SJCRH30 (cell line): Measurements from ENCODE around the gene ATP6V0E1. TPM values are rescaled to one million over a fixed set of nuclear protein-coding genes. Genes with fewer than 3 reads are reported as not detected.

ENCODE experiments used
- DNase-seq, 2 experiments: peaks; one replicate each; pipeline ENCODE4 v3.0.0-alpha.2; 2015 to 2020
- H3K27ac ChIP-seq: fragments of 250-450 bp; sonication (Bioruptor Pico); 2 replicates; pipeline ENCODE4 v1.5.1; 2020; ENCODE audit warnings: mild to moderate bottlenecking, moderate library complexity
- H3K27me3 ChIP-seq: fragments of 250-450 bp; sonication (Bioruptor Pico); 2 replicates; pipeline ENCODE4 v1.5.1; 2020; ENCODE audit warnings: mild to moderate bottlenecking, moderate library complexity
- H3K36me3 ChIP-seq: fragments of 250-450 bp; sonication (Bioruptor Pico); 2 replicates; pipeline ENCODE4 v1.5.1; 2020; ENCODE audit warnings: mild to moderate bottlenecking, moderate library complexity
- H3K4me1 ChIP-seq: fragments of 250-450 bp; sonication (Bioruptor Pico); 2 replicates; pipeline ENCODE4 v1.5.1; 2020; ENCODE audit warnings: mild to moderate bottlenecking, moderate library complexity
- H3K4me3 ChIP-seq: fragments of 250-450 bp; sonication (Bioruptor Pico); 2 replicates; pipeline ENCODE4 v1.5.1; 2020; ENCODE audit warnings: mild to moderate bottlenecking, moderate library complexity
- H3K9me3 ChIP-seq: fragments of 250-450 bp; sonication (Bioruptor Pico); replicated peaks from 2 replicates; pipeline ENCODE4 v1.5.1; 2020; ENCODE audit warnings: mild to moderate bottlenecking, moderate library complexity
- total RNA-seq: library from RNA; depleted of rRNA; stranded (reverse); fragments of >200 nt; shearing (Covaris generic); gene quantifications from 2 replicates; pipeline ENCODE4 v1.2.3, GENCODE V29; 2014

The ATP6V0E1 gene
- total RNA-seq, 1 experiment from 2014 or later = 83.0 TPM

- Histone ChIP-seq H3K4me1 (peaks cover 52% of the 10 kb centered on the region), H3K27me3 (no peaks in the 10 kb centered on the region), H3K27ac (peak overlapping the region; percentile 17; the same call in 1 of the 2 replicates), H3K4me3 (no peak overlapping the region), H3K9me3 (no peaks in the 10 kb centered on the region), H3K36me3 (no peaks in the 10 kb centered on the region)
- DNase-seq = no peak
Observed at GRCh38 chr5:172950176-172950965, 33.2 kb upstream of the ATP6V0E1 start.

GRCh38 chr5:172951371-172952033 is 32.1 kb upstream of the ATP6V0E1 start:
- Histone ChIP-seq H3K27me3 (no peaks in the 10 kb centered on the region), H3K9me3 (no peaks in the 10 kb centered on the region), H3K36me3 (no peaks in the 10 kb centered on the region), H3K4me1 (peaks cover 59% of the 10 kb centered on the region), H3K27ac (no peak overlapping the region; the same call in 1 of the 2 replicates), H3K4me3 (no peak overlapping the region)
- no peak for DNase-seq

- no peak for DNase-seq
- Histone ChIP-seq H3K4me3 (no peak overlapping the region), H3K27ac (no peak overlapping the region; the same call in 1 of the 2 replicates)
Observed at GRCh38 chr5:172952034-172952511, 31.5 kb upstream of the ATP6V0E1 start.

GRCh38 chr5:172953776-172954675 is 29.5 kb upstream of the ATP6V0E1 start:
- no peak overlapping the region for H3K27ac ChIP-seq
- H3K4me3 ChIP-seq = no peak overlapping the region
- H3K4me1 ChIP-seq = peaks cover 35% of the 10 kb centered on the region
- no peak for DNase-seq
- H3K27me3 ChIP-seq = no peaks in the 10 kb centered on the region
- no peaks in the 10 kb centered on the region for H3K9me3 ChIP-seq
- no peaks in the 10 kb centered on the region for H3K36me3 ChIP-seq

More at GRCh38 chr5:172952034-172952511, 31.5 kb upstream of the ATP6V0E1 start:
- Histone ChIP-seq H3K27me3 (no peaks in the 10 kb centered on the region), H3K9me3 (no peaks in the 10 kb centered on the region), H3K36me3 (no peaks in the 10 kb centered on the region), H3K4me1 (peaks cover 54% of the 10 kb centered on the region)

GRCh38 chr5:172954751-172955159 is 28.8 kb upstream of the ATP6V0E1 start:
- Histone ChIP-seq H3K27ac (no peak overlapping the region), H3K27me3 (no peaks in the 10 kb centered on the region), H3K4me3 (no peak overlapping the region), H3K4me1 (peaks cover 28% of the 10 kb centered on the region), H3K9me3 (no peaks in the 10 kb centered on the region), H3K36me3 (no peaks in the 10 kb centered on the region)
- DNase-seq = no peak

- DNase-seq = no peak
- Histone ChIP-seq H3K4me1 (peaks cover 21% of the 10 kb centered on the region), H3K36me3 (no peaks in the 10 kb centered on the region), H3K27me3 (no peaks in the 10 kb centered on the region), H3K9me3 (no peaks in the 10 kb centered on the region), H3K27ac (peak overlapping the region; percentile 68), H3K4me3 (no peak overlapping the region)
Observed at GRCh38 chr5:172956228-172956627, 27.3 kb upstream of the ATP6V0E1 start.

GRCh38 chr5:172956936-172957335 is 26.6 kb upstream of the ATP6V0E1 start:
- DNase-seq = no peak
- Histone ChIP-seq H3K4me1 (peaks cover 18% of the 10 kb centered on the region), H3K27me3 (no peaks in the 10 kb centered on the region), H3K4me3 (no peak overlapping the region), H3K36me3 (no peaks in the 10 kb centered on the region), H3K27ac (no peak overlapping the region), H3K9me3 (no peaks in the 10 kb centered on the region)

- H3K36me3 ChIP-seq = no peaks in the 10 kb centered on the region
- H3K4me1 ChIP-seq = peaks cover 16% of the 10 kb centered on the region
- DNase-seq = no peak
- no peak overlapping the region for H3K4me3 ChIP-seq
- H3K9me3 ChIP-seq = no peaks in the 10 kb centered on the region
- H3K27me3 ChIP-seq = no peaks in the 10 kb centered on the region
- no peak overlapping the region for H3K27ac ChIP-seq
Observed at GRCh38 chr5:172957458-172957857, 26.1 kb upstream of the ATP6V0E1 start.

GRCh38 chr5:172958331-172959046 is 25.1 kb upstream of the ATP6V0E1 start:
- Histone ChIP-seq H3K4me1 (peaks cover 16% of the 10 kb centered on the region), H3K36me3 (no peaks in the 10 kb centered on the region; the same call in 1 of the 2 replicates), H3K9me3 (no peaks in the 10 kb centered on the region), H3K27me3 (no peaks in the 10 kb centered on the region), H3K4me3 (peak overlapping the region; percentile 83), H3K27ac (peak overlapping the region; percentile 66)
- peak in 1 of 2 experiments; percentile 48 for DNase-seq

- no peaks in the 10 kb centered on the region for H3K9me3 ChIP-seq
- peaks cover 12% of the 10 kb centered on the region for H3K4me1 ChIP-seq
- H3K4me3 ChIP-seq = peak overlapping the region; percentile 83
- no peaks in the 10 kb centered on the region for H3K27me3 ChIP-seq
- H3K36me3 ChIP-seq = peaks cover 6% of the 10 kb centered on the region; the same call in 1 of the 2 replicates
- H3K27ac ChIP-seq = peak overlapping the region; percentile 66
- no peak for DNase-seq
Observed at GRCh38 chr5:172959824-172960799, 23.5 kb upstream of the ATP6V0E1 start.

- H3K4me1 ChIP-seq = peaks cover 17% of the 10 kb centered on the region
- H3K27me3 ChIP-seq = no peaks in the 10 kb centered on the region
- no peaks in the 10 kb centered on the region for H3K9me3 ChIP-seq
- H3K4me3 ChIP-seq = no peak overlapping the region
- H3K36me3 ChIP-seq = peaks cover 8% of the 10 kb centered on the region; the same call in 1 of the 2 replicates
- no peak overlapping the region for H3K27ac ChIP-seq
- DNase-seq = no peak
Observed at GRCh38 chr5:172969921-172970320, 13.7 kb upstream of the ATP6V0E1 start.

GRCh38 chr5:172971482-172971881 is 12.1 kb upstream of the ATP6V0E1 start:
- Histone ChIP-seq H3K36me3 (peaks cover 4% of the 10 kb centered on the region; the same call in 1 of the 2 replicates), H3K27me3 (no peaks in the 10 kb centered on the region), H3K27ac (no peak overlapping the region), H3K9me3 (no peaks in the 10 kb centered on the region), H3K4me1 (peaks cover 17% of the 10 kb centered on the region), H3K4me3 (no peak overlapping the region)
- no peak for DNase-seq

GRCh38 chr5:172972552-172972951 is 11.0 kb upstream of the ATP6V0E1 start:
- no peak for DNase-seq
- Histone ChIP-seq H3K9me3 (no peaks in the 10 kb centered on the region), H3K4me1 (peaks cover 17% of the 10 kb centered on the region), H3K36me3 (peaks cover 4% of the 10 kb centered on the region; the same call in 1 of the 2 replicates), H3K27me3 (no peaks in the 10 kb centered on the region), H3K27ac (peak overlapping the region; percentile 21; the same call in 1 of the 2 replicates), H3K4me3 (no peak overlapping the region)
